ENCODE data around the gene STAG1.

GRCh38 chr3:136297826-136298225 lies 454.4 kb downstream of the STAG1 start:
- TF ChIP-seq HINFP (CRISPR knock-in tag; IDR thresholded peaks at IDR 0.05; ENCODE audit: low read depth), result no peak
- no peak for TF ChIP-seq CTCF (CRISPR knock-in tag; IDR thresholded peaks at IDR 0.05)
- TF ChIP-seq TAF15 (IDR thresholded peaks at IDR 0.05; ENCODE audit: low read depth, low read length, poor library complexity, severe bottlenecking), result no peak

Measured in HepG2 (cell line).